Dedifferentiated amniotic fluid mesenchymal stem cell (primary cell): Measurements from ENCODE around the gene INPP4A.

Source experiments
- DNase-seq: peaks from one replicate; pipeline ENCODE4 v3.0.0-alpha.2; 2016; ENCODE audit errors: extremely low spot score

INPP4A gene

GRCh38 chr2:98632351-98632750, 187.7 kb downstream of the INPP4A start:
- DNase-seq, result no peak

GRCh38 chr2:98634406-98635092, 189.9 kb downstream of the INPP4A start:
- no peak for DNase-seq

- no peak for DNase-seq
Observed at GRCh38 chr2:98637401-98638147, 192.9 kb downstream of the INPP4A start.

GRCh38 chr2:98643496-98644100, 198.9 kb downstream of the INPP4A start:
- DNase-seq, result no peak
